K562 (cell line): ENCODE results near the gene EGFL6.

ENCODE experiments used
- ZC3H4 ChIP-seq: sonication (generic); formaldehyde crosslinking; IDR thresholded peaks from 2 replicates; pipeline ENCODE4 v1.9.0; 2021; ENCODE audit warnings: missing genetic modification reagents, borderline replicate concordance
- TF ChIP-seq, protein P1 (sequence below), 3 experiments: IDR thresholded peaks in 2 of 3; conservative IDR thresholded peaks in 1 of 3; 2 replicates each; pipeline ENCODE4 v1.5.1; 2011 to 2012; ENCODE audit warnings: low read length in 3 of 3, mild to moderate bottlenecking in 3 of 3, control low read depth in 2 of 3, improper control_type of control experiment in 1 of 3, inconsistent platforms in 1 of 3, low read depth in 1 of 3, mixed read lengths in 1 of 3, moderate library complexity in 1 of 3; ENCODE audit not compliant: insufficient read depth in 2 of 3

GRCh38 chrX:13651150-13651549 is 81.7 kb downstream of the EGFL6 start:
- no peak for TF ChIP-seq ZC3H4 (CRISPR knock-in tag)
- TF ChIP-seq, protein P1, sequence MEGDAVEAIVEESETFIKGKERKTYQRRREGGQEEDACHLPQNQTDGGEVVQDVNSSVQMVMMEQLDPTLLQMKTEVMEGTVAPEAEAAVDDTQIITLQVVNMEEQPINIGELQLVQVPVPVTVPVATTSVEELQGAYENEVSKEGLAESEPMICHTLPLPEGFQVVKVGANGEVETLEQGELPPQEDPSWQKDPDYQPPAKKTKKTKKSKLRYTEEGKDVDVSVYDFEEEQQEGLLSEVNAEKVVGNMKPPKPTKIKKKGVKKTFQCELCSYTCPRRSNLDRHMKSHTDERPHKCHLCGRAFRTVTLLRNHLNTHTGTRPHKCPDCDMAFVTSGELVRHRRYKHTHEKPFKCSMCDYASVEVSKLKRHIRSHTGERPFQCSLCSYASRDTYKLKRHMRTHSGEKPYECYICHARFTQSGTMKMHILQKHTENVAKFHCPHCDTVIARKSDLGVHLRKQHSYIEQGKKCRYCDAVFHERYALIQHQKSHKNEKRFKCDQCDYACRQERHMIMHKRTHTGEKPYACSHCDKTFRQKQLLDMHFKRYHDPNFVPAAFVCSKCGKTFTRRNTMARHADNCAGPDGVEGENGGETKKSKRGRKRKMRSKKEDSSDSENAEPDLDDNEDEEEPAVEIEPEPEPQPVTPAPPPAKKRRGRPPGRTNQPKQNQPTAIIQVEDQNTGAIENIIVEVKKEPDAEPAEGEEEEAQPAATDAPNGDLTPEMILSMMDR (IDR thresholded peaks at IDR 0.05 in 2 of 3, conservative IDR thresholded peaks at IDR 0.05 in 1 of 3; ENCODE audit: insufficient read depth in 2 of 3, low read depth in 1 of 3, low read length in 3 of 3) = no peak
